ENCODE measurements around the gene AADAT. TPM values are rescaled to one million over a fixed set of nuclear protein-coding genes. Genes with fewer than 3 reads are reported as not detected.

AADAT gene
- total RNA-seq, 2 donors from 2014 or later, result 5.6 to 13.5 TPM

- no peaks in the 10 kb centered on the region for H3K9me3 ChIP-seq
- no peaks in the 10 kb centered on the region for H3K4me1 ChIP-seq (ENCODE audit: control insufficient read depth in 1 of 2, low read depth in 2 of 2)
- ATAC-seq (ENCODE audit: insufficient number of reproducible peaks, low FRiP score, low read depth), result no peak
- H3K36me3 ChIP-seq, result no peaks in the 10 kb centered on the region
- H3K27me3 ChIP-seq (replicated peaks; ENCODE audit: insufficient read depth), result no peaks in the 10 kb centered on the region
- DNase-seq (ENCODE audit: low spot score), result no peak
- no peak overlapping the region for H3K4me3 ChIP-seq
- no peak overlapping the region for H3K27ac ChIP-seq
- TF ChIP-seq CTCF (IDR thresholded peaks at IDR 0.05), result no peak
Observed at GRCh38 chr4:170111546-170111945, 21.8 kb upstream of the AADAT start.

GRCh38 chr4:170111085-170111484 is 21.3 kb upstream of the AADAT start:
- Histone ChIP-seq H3K36me3 (no peaks in the 10 kb centered on the region), H3K4me1 (ENCODE audit: control insufficient read depth in 1 of 2, low read depth in 2 of 2) (no peaks in the 10 kb centered on the region), H3K9me3 (no peaks in the 10 kb centered on the region), H3K27ac (no peak overlapping the region), H3K4me3 (no peak overlapping the region), H3K27me3 (replicated peaks; ENCODE audit: insufficient read depth) (no peaks in the 10 kb centered on the region)
- TF ChIP-seq CTCF (IDR thresholded peaks at IDR 0.05), result no peak
- ATAC-seq (ENCODE audit: insufficient number of reproducible peaks, low FRiP score, low read depth) (no peak), DNase-seq (ENCODE audit: low spot score) (no peak)

GRCh38 chr4:170110285-170110672 is 20.5 kb upstream of the AADAT start:
- ATAC-seq (ENCODE audit: insufficient number of reproducible peaks, low FRiP score, low read depth), result no peak
- Histone ChIP-seq H3K4me1 (ENCODE audit: control insufficient read depth in 1 of 2, low read depth in 2 of 2) (no peaks in the 10 kb centered on the region), H3K9me3 (no peaks in the 10 kb centered on the region), H3K27me3 (replicated peaks; ENCODE audit: insufficient read depth) (no peaks in the 10 kb centered on the region), H3K27ac (no peak overlapping the region), H3K36me3 (no peaks in the 10 kb centered on the region), H3K4me3 (no peak overlapping the region)
- TF ChIP-seq CTCF (IDR thresholded peaks at IDR 0.05), result no peak
- DNase-seq (ENCODE audit: low spot score), result no peak

- no peaks in the 10 kb centered on the region for H3K27me3 ChIP-seq (replicated peaks; ENCODE audit: insufficient read depth)
- H3K27ac ChIP-seq, result no peak overlapping the region
- no peaks in the 10 kb centered on the region for H3K36me3 ChIP-seq
- no peak for ATAC-seq (ENCODE audit: insufficient number of reproducible peaks, low FRiP score, low read depth)
- TF ChIP-seq CTCF (IDR thresholded peaks at IDR 0.05), result no peak
- DNase-seq (ENCODE audit: low spot score), result no peak
- H3K4me1 ChIP-seq (ENCODE audit: control insufficient read depth in 1 of 2, low read depth in 2 of 2), result no peaks in the 10 kb centered on the region
- H3K9me3 ChIP-seq, result no peaks in the 10 kb centered on the region
- H3K4me3 ChIP-seq, result no peak overlapping the region
Observed at GRCh38 chr4:170109586-170110284, 20.0 kb upstream of the AADAT start.

DNA sequence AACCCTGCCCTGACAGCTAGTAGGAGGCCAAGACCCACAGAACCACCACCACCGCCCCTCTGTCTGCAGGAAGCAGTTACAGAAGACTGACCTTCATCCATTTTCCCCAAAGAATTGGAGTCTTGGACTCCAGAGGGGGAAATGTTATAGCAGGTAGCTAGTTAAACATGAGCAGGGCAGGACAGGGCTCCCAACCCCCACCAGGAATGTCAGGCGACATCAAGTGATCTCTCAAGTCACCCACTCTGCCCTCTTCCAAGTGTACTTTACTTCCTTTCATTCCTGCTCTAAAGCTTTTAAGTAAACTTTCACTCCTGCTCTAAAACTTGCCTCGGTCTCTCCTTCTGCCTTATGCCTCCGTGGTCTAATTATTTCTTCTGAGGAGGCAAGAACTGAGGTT is 17.1 kb upstream of the AADAT start:
- Histone ChIP-seq H3K9me3 (no peaks in the 10 kb centered on the region), H3K27me3 (replicated peaks; ENCODE audit: insufficient read depth) (no peaks in the 10 kb centered on the region), H3K36me3 (no peaks in the 10 kb centered on the region), H3K4me1 (ENCODE audit: control insufficient read depth in 1 of 2, low read depth in 2 of 2) (no peaks in the 10 kb centered on the region), H3K4me3 (no peak overlapping the region), H3K27ac (no peak overlapping the region)
- ATAC-seq (ENCODE audit: insufficient number of reproducible peaks, low FRiP score, low read depth) (no peak), DNase-seq (ENCODE audit: low spot score) (no peak)
- TF ChIP-seq CTCF (IDR thresholded peaks at IDR 0.05), result no peak
